ENCODE data around the gene GET4.

GET4 gene

GRCh38 chr7:894164-894867 is 18.0 kb downstream of the GET4 start:
- DNase-seq (ENCODE audit: extremely low read depth, low read depth): no peak
- no peak for TF ChIP-seq CTCF (IDR thresholded peaks at IDR 0.05; ENCODE audit: low read depth, low read length)

GRCh38 chr7:894927-895450 is 18.6 kb downstream of the GET4 start:
- no peak for TF ChIP-seq CTCF (IDR thresholded peaks at IDR 0.05; ENCODE audit: low read depth, low read length)
- no peak for DNase-seq (ENCODE audit: extremely low read depth, low read depth)

GRCh38 chr7:895451-896052 is 19.2 kb downstream of the GET4 start:
- no peak for TF ChIP-seq CTCF (IDR thresholded peaks at IDR 0.05; ENCODE audit: low read depth, low read length)
- no peak for DNase-seq (ENCODE audit: extremely low read depth, low read depth)

- DNase-seq (ENCODE audit: extremely low read depth, low read depth): no peak
- no peak for TF ChIP-seq CTCF (IDR thresholded peaks at IDR 0.05; ENCODE audit: low read depth, low read length)
Measured at GRCh38 chr7:896346-897075, 20.2 kb downstream of the GET4 start.

GRCh38 chr7:897086-897485 is 20.7 kb downstream of the GET4 start:
- no peak for DNase-seq (ENCODE audit: extremely low read depth, low read depth)

GRCh38 chr7:897771-898376 is 21.5 kb downstream of the GET4 start:
- no peak for DNase-seq (ENCODE audit: extremely low read depth, low read depth)
- no peak for TF ChIP-seq CTCF (IDR thresholded peaks at IDR 0.05; ENCODE audit: low read depth, low read length)

More at GRCh38 chr7:897086-897485, 20.7 kb downstream of the GET4 start:
- TF ChIP-seq CTCF (IDR thresholded peaks at IDR 0.05; ENCODE audit: low read depth, low read length): no peak

All from AG09319 (cell line).